Suprapubic skin (tissue), 4 donors: ENCODE results near the gene ASB10. TPM values are rescaled to one million over a fixed set of nuclear protein-coding genes. Genes with fewer than 3 reads are reported as not detected.

Source experiments
- DNase-seq, 2 donors: peaks; one replicate each; pipeline ENCODE4 v3.0.0-alpha.2; 2019; ENCODE audit warnings: low spot score in 2 of 2
- H3K27ac ChIP-seq: fragments of 200-600 bp; sonication (generic); one replicate; pipeline ENCODE4 v1.5.1; 2019
- H3K27me3 ChIP-seq: fragments of 200-600 bp; sonication (generic); one replicate; pipeline ENCODE4 v1.5.1; 2019
- H3K36me3 ChIP-seq: fragments of 200-600 bp; sonication (generic); one replicate; pipeline ENCODE4 v1.5.1; 2019
- H3K4me1 ChIP-seq: fragments of 200-600 bp; sonication (generic); one replicate; pipeline ENCODE4 v1.5.1; 2019
- H3K4me3 ChIP-seq: fragments of 200-600 bp; sonication (generic); one replicate; pipeline ENCODE4 v1.5.1; 2019; ENCODE audit warnings: mild to moderate bottlenecking
- H3K9me3 ChIP-seq: fragments of 200-600 bp; sonication (generic); one replicate; pipeline ENCODE4 v1.5.1; 2019
- CTCF ChIP-seq, 2 donors: fragments of 200-600 bp in 1 of 2; fragments of 450-650 bp in 1 of 2; sonication (generic) in 1 of 2; IDR thresholded peaks; one replicate each; pipeline ENCODE4 v1.5.1; 2016 to 2019; ENCODE audit warnings: antibody characterized with exemption in 2 of 2, mild to moderate bottlenecking in 1 of 2, moderate library complexity in 1 of 2
- EP300 ChIP-seq: sonication (generic); formaldehyde crosslinking; IDR thresholded peaks from one replicate; pipeline ENCODE4 v1.6.1; 2017; ENCODE audit warnings: antibody characterized with exemption
- POLR2A ChIP-seq, 2 donors: fragments of 450-650 bp; IDR thresholded peaks; one replicate each; pipeline ENCODE4 v1.6.1; 2017; ENCODE audit warnings: antibody characterized with exemption in 2 of 2, mild to moderate bottlenecking in 2 of 2, moderate library complexity in 2 of 2
- POLR2AphosphoS5 ChIP-seq, 3 donors: sonication (generic); formaldehyde crosslinking; IDR thresholded peaks; one replicate each; pipeline ENCODE4 v1.6.1; 2017; ENCODE audit warnings: antibody characterized with exemption in 3 of 3
- WGBS: methylation state at CpG from one replicate; pipeline ENCODE4 v1.1.5; 2018; 5-methylcytosine and 5-hydroxymethylcytosine counted together
- total RNA-seq, 4 donors: library from RNA; depleted of rRNA; stranded (reverse); fragments of >200 nt; gene quantifications; one replicate each; pipeline ENCODE4 v1.1.0, GENCODE V29; 2016

Gene ASB10
- total RNA-seq, 4 donors from 2014 or later: not detected

GRCh38 chr7:151131592-151132293, 55.3 kb downstream of the ASB10 start:
- 75% methylated on average over 10 of the region's 19 CpGs for WGBS
- Histone ChIP-seq H3K27ac (no peak overlapping the region), H3K36me3 (peaks cover 98% of the 10 kb centered on the region), H3K9me3 (no peaks in the 10 kb centered on the region), H3K27me3 (no peaks in the 10 kb centered on the region), H3K4me3 (no peak overlapping the region), H3K4me1 (peaks cover 4% of the 10 kb centered on the region)
- DNase-seq: no peak
- TF ChIP-seq CTCF (IDR thresholded peaks at IDR 0.05): no peak
- TF ChIP-seq POLR2AphosphoS5 (IDR thresholded peaks at IDR 0.05): no peak
- TF ChIP-seq POLR2A (IDR thresholded peaks at IDR 0.05): no peak
- no peak for TF ChIP-seq EP300

- DNase-seq: no peak
- WGBS: 81% methylated on average over 13 of the region's 13 CpGs
- Histone ChIP-seq H3K27me3 (no peaks in the 10 kb centered on the region), H3K36me3 (peaks cover 95% of the 10 kb centered on the region), H3K27ac (no peak overlapping the region), H3K9me3 (no peaks in the 10 kb centered on the region), H3K4me3 (no peak overlapping the region), H3K4me1 (peaks cover 9% of the 10 kb centered on the region)
- TF ChIP-seq POLR2AphosphoS5 (IDR thresholded peaks at IDR 0.05): no peak
- TF ChIP-seq EP300: no peak
- no peak for TF ChIP-seq POLR2A (IDR thresholded peaks at IDR 0.05)
- TF ChIP-seq CTCF (IDR thresholded peaks at IDR 0.05): no peak
These were observed 55.8 kb downstream of the ASB10 start for GRCh38 chr7:151131224-151131591.

- Histone ChIP-seq H3K4me1 (peaks cover 14% of the 10 kb centered on the region), H3K4me3 (no peak overlapping the region), H3K9me3 (no peaks in the 10 kb centered on the region), H3K27ac (no peak overlapping the region), H3K36me3 (peaks cover 90% of the 10 kb centered on the region), H3K27me3 (no peaks in the 10 kb centered on the region)
- TF ChIP-seq POLR2AphosphoS5 (IDR thresholded peaks at IDR 0.05): no peak
- no peak for TF ChIP-seq POLR2A (IDR thresholded peaks at IDR 0.05)
- TF ChIP-seq CTCF (IDR thresholded peaks at IDR 0.05): no peak
- no peak for DNase-seq
- WGBS: 70% methylated on average over 17 of the region's 17 CpGs
These were observed 56.3 kb downstream of the ASB10 start for GRCh38 chr7:151130741-151131157.

- H3K9me3 ChIP-seq: no peaks in the 10 kb centered on the region
- DNase-seq: no peak
- no peak for TF ChIP-seq EP300
- no peak for TF ChIP-seq POLR2AphosphoS5 (IDR thresholded peaks at IDR 0.05)
- TF ChIP-seq POLR2A (IDR thresholded peaks at IDR 0.05): no peak
- no peak for TF ChIP-seq CTCF (IDR thresholded peaks at IDR 0.05)
- WGBS: 83% methylated on average over 9 of the region's 9 CpGs
- peaks cover 20% of the 10 kb centered on the region for H3K4me1 ChIP-seq
- H3K27ac ChIP-seq: no peak overlapping the region
- H3K4me3 ChIP-seq: no peak overlapping the region
- H3K36me3 ChIP-seq: peaks cover 84% of the 10 kb centered on the region
- no peaks in the 10 kb centered on the region for H3K27me3 ChIP-seq
These were observed 57.0 kb downstream of the ASB10 start for GRCh38 chr7:151129960-151130591.

GRCh38 chr7:151129117-151129959, 57.7 kb downstream of the ASB10 start:
- H3K4me1 ChIP-seq: peaks cover 28% of the 10 kb centered on the region
- no peak overlapping the region for H3K4me3 ChIP-seq
- TF ChIP-seq CTCF (IDR thresholded peaks at IDR 0.05) (no peak), POLR2AphosphoS5 (IDR thresholded peaks at IDR 0.05) (no peak), EP300 (no peak), POLR2A (IDR thresholded peaks at IDR 0.05) (no peak)
- H3K27me3 ChIP-seq: no peaks in the 10 kb centered on the region
- peaks cover 82% of the 10 kb centered on the region for H3K36me3 ChIP-seq
- H3K9me3 ChIP-seq: no peaks in the 10 kb centered on the region
- 79% methylated on average over 16 of the region's 28 CpGs for WGBS
- H3K27ac ChIP-seq: no peak overlapping the region
- DNase-seq: no peak
